Hepatocyte (in vitro differentiated cells): ENCODE measurements around the gene CECR2.

Experiments
- EZH2 ChIP-seq: fragments of 200-600 bp; sonication (generic); IDR thresholded peaks from 2 replicates; pipeline ENCODE4 v1.6.1; 2016; ENCODE audit warnings: antibody characterized with exemption, mild to moderate bottlenecking, borderline replicate concordance
- EZH2phosphoT487 ChIP-seq: fragments of 200-600 bp; sonication (generic); IDR thresholded peaks from one replicate; pipeline ENCODE4 v1.6.1; 2018; ENCODE audit warnings: antibody characterized with exemption, mild to moderate bottlenecking, low read depth, moderate library complexity; ENCODE audit not compliant: unreplicated experiment, severe bottlenecking
- TF ChIP-seq, protein P1 (sequence below): fragments of 200-600 bp; sonication (generic); IDR thresholded peaks from 2 replicates; pipeline ENCODE4 v1.5.1; 2016; ENCODE audit warnings: antibody characterized with exemption, mild to moderate bottlenecking; ENCODE audit not compliant: poor library complexity

- TF ChIP-seq, protein P1, sequence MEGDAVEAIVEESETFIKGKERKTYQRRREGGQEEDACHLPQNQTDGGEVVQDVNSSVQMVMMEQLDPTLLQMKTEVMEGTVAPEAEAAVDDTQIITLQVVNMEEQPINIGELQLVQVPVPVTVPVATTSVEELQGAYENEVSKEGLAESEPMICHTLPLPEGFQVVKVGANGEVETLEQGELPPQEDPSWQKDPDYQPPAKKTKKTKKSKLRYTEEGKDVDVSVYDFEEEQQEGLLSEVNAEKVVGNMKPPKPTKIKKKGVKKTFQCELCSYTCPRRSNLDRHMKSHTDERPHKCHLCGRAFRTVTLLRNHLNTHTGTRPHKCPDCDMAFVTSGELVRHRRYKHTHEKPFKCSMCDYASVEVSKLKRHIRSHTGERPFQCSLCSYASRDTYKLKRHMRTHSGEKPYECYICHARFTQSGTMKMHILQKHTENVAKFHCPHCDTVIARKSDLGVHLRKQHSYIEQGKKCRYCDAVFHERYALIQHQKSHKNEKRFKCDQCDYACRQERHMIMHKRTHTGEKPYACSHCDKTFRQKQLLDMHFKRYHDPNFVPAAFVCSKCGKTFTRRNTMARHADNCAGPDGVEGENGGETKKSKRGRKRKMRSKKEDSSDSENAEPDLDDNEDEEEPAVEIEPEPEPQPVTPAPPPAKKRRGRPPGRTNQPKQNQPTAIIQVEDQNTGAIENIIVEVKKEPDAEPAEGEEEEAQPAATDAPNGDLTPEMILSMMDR, result no peak
- no peak for TF ChIP-seq EZH2
- TF ChIP-seq EZH2phosphoT487, result no peak
Observed at GRCh38 chr22:17332109-17332800, 37.0 kb upstream of the CECR2 start.
